GM19239 (cell line): ENCODE results near the gene SPEN.

ENCODE experiments used
- DNase-seq: peaks from one replicate; pipeline ENCODE4 v3.0.0; 2011; ENCODE audit warnings: low spot score; ENCODE audit not compliant: insufficient read length
- FAIRE-seq: peaks from 2 replicates; lab custom pipeline; 2011; peaks lifted over from hg19 to GRCh38; lab: Jason Lieb, UNC

The SPEN gene

GRCh38 chr1:15931884-15932283 is 84.4 kb downstream of the SPEN start:
- no peak for FAIRE-seq
- DNase-seq: no peak

DNA sequence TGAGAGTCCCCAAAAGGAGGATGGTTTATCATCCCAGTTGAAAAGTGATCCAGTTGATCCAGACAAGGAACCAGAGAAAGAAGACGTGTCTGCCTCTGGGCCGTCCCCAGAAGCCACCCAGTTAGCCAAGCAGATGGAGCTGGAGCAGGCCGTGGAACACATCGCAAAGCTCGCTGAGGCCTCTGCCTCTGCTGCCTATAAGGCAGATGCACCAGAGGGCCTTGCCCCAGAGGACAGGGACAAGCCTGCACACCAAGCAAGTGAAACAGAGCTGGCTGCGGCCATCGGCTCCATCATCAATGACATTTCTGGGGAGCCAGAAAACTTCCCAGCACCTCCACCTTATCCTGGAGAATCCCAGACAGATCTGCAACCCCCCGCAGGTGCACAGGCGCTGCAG is 85.1 kb downstream of the SPEN start:
- FAIRE-seq (no peak), DNase-seq (no peak)

DNA sequence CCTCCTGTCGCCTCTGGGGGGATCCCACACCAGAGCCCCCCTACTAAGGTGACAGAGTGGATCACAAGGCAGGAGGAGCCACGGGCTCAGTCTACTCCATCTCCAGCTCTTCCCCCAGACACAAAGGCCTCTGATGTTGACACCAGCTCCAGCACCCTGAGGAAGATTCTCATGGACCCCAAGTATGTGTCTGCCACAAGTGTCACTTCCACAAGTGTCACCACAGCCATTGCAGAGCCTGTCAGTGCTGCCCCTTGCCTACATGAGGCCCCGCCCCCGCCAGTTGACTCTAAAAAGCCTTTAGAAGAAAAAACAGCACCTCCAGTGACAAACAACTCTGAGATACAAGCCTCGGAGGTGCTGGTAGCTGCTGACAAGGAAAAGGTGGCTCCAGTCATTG is 86.2 kb downstream of the SPEN start:
- FAIRE-seq (no peak), DNase-seq (no peak)

- no peak for FAIRE-seq
Observed at GRCh38 chr1:15934211-15935055, 86.9 kb downstream of the SPEN start.

GRCh38 chr1:15935056-15935950 is 87.8 kb downstream of the SPEN start:
- FAIRE-seq (no peak), DNase-seq (no peak)

More at GRCh38 chr1:15934211-15935055, 86.9 kb downstream of the SPEN start:
- DNase-seq: no peak

DNA sequence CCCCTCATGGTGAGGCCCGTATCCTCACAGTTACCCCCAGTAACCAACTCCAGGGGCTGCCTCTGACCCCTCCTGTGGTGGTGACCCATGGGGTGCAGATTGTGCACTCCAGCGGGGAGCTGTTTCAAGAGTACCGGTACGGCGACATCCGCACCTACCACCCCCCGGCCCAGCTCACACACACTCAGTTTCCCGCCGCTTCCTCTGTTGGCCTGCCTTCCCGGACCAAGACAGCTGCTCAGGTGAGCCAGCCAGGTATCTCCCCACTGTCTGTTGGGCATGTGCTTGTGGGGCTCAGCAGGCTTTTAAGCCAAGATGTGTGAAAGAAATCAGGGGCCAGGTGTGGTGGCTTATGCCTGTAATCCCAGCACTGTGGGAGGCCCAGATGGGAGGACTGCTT is 88.5 kb downstream of the SPEN start:
- FAIRE-seq: no peak
- no peak for DNase-seq

GRCh38 chr1:15937146-15937545 is 89.6 kb downstream of the SPEN start:
- no peak for FAIRE-seq
- no peak for DNase-seq

GRCh38 chr1:15937706-15938168 is 90.2 kb downstream of the SPEN start:
- DNase-seq: no peak
- FAIRE-seq: no peak

DNA sequence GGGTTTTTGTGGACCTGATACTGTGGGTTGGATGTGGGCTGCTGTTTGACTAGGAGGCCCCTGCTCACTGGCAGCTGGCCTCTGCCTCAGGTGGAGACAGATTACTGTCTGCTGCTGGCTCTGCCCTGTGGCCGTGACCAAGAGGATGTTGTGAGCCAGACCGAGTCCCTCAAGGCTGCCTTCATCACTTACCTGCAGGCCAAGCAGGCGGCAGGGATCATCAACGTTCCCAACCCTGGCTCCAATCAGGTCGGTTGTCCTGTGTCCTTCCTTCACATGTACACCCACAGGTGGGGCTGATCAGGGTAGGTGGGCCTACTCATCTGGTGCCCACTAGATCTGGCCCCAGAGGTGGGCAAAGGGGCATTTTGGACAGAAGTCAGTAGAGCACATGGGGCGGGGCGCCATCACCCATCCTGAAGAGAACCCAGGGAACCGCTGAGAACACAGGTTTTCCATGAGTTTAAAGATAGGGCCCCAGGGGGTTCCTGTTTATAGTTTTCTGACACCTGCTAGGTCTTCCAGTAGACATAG is 91.2 kb downstream of the SPEN start:
- DNase-seq (no peak), FAIRE-seq (no peak)

DNA sequence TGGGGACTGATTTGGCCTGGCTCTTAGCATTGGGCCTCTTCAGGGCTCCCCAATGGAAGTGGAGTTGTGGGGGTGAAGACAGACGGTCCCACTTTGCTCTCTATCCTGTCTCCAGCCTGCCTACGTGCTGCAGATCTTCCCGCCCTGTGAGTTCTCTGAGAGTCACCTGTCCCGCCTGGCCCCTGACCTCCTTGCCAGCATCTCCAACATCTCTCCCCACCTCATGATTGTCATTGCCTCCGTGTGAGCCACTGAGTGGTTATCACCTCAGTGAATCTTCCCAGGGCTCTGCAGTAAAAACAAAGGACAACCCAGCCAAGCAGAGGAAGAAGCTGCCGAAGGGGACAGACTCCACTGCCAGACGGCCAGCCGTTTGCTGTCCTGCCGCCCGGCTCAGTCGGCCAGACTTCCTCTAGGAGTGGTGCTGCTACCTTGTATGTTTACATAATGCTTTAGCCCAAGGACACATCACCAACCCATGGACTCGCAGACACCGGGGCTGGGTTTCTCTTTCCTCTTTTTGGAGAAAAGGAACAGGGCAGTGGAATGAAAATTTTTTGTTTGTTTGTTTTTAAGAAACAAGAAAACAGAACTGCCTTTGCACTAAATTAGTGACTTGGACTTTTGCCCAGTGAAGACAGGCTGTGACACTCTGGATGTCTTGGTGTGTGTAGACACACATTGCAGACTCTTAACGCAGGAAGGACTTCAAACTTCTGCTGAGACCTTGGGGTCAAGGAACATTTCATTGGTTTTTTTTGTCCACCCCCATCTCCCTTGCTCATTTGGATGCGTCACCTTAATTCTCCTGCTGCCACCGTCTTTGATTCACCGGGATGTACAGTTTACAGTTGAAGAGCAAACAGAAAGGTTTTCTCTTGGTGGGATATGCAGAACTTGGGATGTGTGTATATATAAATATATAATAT is 91.9 kb downstream of the SPEN start:
- FAIRE-seq (no peak), DNase-seq (no peak)

DNA sequence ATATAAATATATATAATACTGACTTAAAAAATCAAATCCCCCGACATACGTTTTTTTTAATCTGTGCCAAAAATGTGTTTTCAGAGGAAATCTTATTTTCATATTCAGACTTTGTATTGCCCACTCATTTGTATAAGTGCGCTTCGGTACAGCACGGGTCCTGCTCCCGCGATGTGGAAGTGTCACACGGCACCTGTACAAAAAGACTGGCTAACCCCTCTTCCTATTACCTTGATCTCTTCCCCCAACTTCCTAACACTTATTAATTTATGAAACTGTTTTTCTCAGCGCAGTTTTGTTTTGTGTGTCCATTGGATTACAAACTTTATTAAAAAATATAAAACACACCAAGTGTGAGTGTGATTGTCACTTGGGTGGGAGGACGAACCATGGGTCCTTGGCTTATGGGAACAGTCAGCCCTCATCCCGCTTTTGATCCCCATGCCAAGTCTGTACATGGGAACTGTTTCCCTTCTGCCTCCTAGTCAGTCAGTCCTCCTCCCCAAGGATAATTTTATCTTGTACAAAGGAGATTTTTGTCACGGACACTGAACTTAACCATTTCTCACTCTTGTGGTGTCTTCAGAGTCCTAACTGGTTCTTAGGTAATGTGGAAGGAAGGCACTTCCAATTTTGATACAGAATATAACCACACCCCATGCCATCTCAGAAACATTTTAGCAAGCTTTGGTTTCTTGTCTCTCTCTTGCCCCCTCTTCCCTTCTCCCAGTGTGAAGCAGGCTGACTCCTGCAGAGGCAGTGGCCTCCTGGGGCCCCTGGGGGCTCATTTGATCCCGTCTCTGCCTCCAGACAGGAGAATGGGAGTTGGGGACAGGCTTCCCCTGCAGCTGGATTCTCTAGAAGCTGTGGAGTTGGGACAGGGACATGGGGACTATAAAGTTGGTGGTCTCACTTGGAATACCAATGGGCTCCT is 92.9 kb downstream of the SPEN start:
- FAIRE-seq (no peak), DNase-seq (no peak)

DNA sequence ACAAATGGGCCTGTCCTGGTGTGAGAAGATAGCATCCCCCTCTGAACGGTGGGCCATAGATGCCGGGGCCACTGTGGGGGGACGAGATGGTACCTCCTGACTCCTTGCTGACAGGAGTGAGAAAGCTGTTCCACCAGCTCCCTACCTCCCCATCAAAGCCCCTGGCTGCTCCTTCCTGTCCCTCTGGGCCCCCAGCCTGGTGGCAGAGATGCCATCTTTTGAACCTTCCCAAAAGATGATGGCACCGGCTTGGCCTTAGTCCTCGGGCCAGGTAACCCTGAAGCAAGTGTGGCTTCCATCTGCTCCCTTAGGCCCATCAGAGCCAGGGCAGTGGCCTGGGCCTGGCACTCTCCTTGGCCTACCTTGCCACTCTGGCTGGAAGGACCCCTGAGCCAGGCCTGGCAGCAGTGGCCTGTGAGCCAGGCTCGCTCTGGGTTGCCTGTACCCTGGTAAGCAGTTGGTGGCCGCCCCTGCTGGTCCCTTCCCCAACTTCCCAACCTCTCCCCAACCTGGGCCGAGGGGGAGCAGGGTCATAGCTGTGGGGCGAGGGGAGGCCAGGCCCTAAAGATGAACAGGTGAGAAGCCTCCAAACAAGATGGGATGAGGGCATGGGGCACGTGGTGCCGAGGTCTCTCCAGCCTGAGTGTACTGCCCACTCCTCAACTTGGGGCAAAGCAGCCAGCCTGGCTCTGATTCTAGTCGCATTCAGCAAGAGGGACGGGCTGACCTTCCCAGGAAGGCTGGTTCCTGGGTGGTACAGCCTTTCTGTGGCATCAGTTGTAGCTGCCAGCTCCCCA is 93.7 kb downstream of the SPEN start:
- FAIRE-seq (no peak), DNase-seq (no peak)

- DNase-seq (no peak), FAIRE-seq (no peak)
Observed at GRCh38 chr1:15941899-15942660, 94.6 kb downstream of the SPEN start.

DNA sequence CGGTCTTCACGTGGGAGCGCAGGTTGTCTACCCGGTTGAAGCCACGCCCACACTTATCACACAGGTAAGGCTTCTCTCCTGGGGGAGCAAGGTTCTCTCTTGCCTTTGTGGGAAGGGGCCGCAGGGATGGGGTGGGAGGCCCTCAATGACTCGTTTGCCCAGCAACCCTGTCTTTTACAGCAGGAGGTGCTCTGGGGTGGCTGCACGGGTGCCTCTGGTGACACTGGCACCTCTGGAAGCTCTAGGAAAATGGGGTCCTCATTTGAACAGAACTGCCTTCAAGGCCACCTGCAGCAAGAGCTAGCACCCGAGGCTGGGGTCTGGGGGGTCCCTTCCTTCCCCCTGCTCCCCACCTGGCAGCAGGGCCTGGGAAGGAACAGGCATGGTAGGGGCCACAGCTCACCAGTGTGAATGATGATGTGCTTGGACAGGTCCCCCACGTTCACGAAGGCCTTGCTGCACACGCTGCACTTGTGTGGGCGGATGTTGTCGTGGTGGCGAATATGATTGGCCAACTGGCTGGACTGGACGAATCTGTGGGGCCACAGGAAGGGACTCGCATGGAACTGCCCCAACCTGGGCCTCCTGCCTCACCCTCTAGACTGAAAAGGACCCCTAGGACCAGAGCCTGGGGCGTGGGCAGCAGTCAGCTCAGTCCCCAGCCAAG is 95.3 kb downstream of the SPEN start:
- no peak for FAIRE-seq

DNA sequence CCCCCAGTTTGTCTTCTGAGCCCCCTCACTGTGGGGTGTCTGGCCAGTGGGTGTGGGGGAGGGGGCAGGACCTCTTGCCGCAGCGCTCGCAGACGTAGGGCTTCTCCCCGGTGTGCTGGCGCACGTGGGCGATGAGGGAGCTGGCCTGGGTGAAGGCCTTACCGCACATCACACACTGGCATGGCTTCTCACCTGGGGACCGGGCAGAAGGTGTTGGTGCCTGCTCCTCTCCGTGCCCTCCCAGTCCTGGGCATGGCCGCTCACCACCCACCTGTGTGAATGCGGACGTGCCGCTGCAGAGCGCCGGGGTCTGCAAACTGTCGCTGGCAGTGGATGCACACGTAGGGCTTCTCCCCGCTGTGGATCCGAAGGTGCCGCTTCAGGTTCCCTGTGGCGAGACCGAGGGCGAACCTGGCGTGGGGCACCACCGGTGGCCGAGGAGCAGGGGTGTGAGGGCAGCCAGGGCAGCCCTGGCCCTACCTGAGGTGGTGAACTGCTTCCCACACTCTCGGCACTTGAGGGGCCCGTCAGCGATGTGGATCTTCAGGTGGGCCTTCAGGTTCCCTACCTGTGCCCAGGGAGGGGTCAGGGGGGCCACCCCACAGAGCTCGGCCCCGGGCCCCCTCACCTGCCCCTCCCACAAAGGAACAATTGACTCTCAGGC is 96.0 kb downstream of the SPEN start:
- FAIRE-seq: no peak
- DNase-seq: no peak

More for the DNA sequence above, 95.3 kb downstream of the SPEN start:
- DNase-seq: no peak

DNA sequence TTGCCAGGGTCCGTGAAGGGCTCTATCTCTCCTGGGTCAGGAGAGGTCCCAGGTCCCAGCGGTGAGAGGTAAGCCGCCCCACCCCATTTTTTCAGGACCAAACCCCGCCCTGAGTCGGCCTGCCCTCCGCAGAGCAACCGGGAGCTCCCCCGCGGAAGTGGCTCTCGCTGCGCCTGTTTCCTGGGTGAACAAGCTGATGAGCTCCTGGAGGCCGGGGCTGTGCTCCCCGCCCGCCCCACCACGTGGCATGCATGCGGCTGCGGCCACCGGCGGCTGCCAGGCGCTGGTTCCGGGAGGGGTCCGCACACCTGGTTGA is 96.4 kb downstream of the SPEN start:
- FAIRE-seq (no peak), DNase-seq (no peak)
